ENCODE measurements around the gene LPAR2. TPM values are rescaled to one million over a fixed set of nuclear protein-coding genes. Genes with fewer than 3 reads are reported as not detected.

The LPAR2 gene
- total and polyA plus RNA-seq, 2 donors (not counting 3 experiments of a cell fraction or from before 2014, with no cell fraction given): 4.7 to 5.0 TPM

DNA sequence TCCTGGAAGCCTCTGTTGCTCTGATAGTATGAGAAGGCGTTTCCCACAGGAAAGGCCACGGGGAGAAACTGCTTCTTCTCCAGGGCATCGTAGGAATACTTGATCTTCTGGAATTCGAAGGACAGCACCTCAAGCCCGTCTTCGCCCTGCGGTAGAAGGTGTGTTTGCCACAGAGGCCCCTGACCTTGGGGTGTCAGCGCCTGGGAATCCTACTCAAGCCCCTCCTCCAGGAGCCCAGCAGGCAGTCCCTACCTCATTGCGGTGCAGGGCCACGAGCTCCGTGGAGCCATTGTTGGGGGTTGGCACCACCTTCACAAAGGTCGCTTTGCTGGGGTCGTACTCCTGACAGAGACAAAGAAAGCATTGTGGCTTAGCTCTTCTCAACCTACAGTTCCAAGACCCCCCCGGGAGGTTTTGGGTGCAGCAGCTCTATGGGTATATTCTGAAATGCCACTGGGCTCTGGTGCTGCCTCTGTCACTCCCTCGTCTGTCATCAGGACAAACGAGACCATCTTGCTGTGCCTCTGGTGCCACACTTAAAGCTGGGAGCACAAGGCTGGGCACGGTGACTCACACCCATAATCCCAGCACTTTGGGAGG, 31.7 kb upstream of the LPAR2 start:
- Histone ChIP-seq H2AFZ (ENCODE audit: low read depth, low read length) (no peak overlapping the region), H3K9ac (replicated peaks; ENCODE audit: extremely low read depth, insufficient read depth, low read length) (no peak overlapping the region), H3K79me2 (ENCODE audit: control insufficient read depth, insufficient read depth, low read length) (peaks cover 22% of the 10 kb centered on the region), H3K36me3 (ENCODE audit: control insufficient read depth in 2 of 2, extremely low read depth in 1 of 2, insufficient read depth in 2 of 2, low read length in 2 of 2) (peaks cover 14 to 40% of the 10 kb centered on the region in 2 experiments), H4K20me1 (replicated peaks; ENCODE audit: control insufficient read depth, extremely low read depth, insufficient read depth, low read length) (no peaks in the 10 kb centered on the region), H3K9me3 (replicated peaks; ENCODE audit: control insufficient read depth, insufficient read depth, low read length) (no peaks in the 10 kb centered on the region), H3K4me3 (replicated peaks in 1 of 3; ENCODE audit: insufficient read depth in 1 of 3, low read depth in 1 of 3, low read length in 3 of 3) (no peak overlapping the region), H3K9me1 (replicated peaks; ENCODE audit: control insufficient read depth, extremely low read depth, insufficient read depth, low read length) (no peaks in the 10 kb centered on the region), H3K27me3 (ENCODE audit: control insufficient read depth in 2 of 2, insufficient read depth in 2 of 2, low read length in 2 of 2) (no peaks in the 10 kb centered on the region), H3K4me2 (ENCODE audit: insufficient read depth, low read length) (no peak overlapping the region), H3K27ac (ENCODE audit: insufficient read depth, low read depth, low read length) (no peak overlapping the region), H3K4me1 (ENCODE audit: control insufficient read depth, extremely low read depth, insufficient read depth, low read length) (peaks cover 3% of the 10 kb centered on the region)
- CTCF ChIA-PET: no interaction called here
- dilution Hi-C loops (cut with MboI; ENCODE audit: extremely low pct_ligation_motif_present, low sequenced_read_pairs) (no loop called here), intact Hi-C loops (cut with micrococcal nuclease) (loop anchor here (10.0 kb wide), 1 partner anchor 245 kb away; the partner anchor contains the start of gene ZNF93)
- no peak for DNase-seq (ENCODE audit: low read depth, low spot score)
- POLR2A ChIA-PET: no interaction called here
- no TSS peak for BruUV-seq (replicated peaks)
- no peak for FAIRE-seq
- TF ChIP-seq CTCF (IDR thresholded peaks at IDR 0.05; ENCODE audit: extremely low read depth in 1 of 2, insufficient read depth in 1 of 2, low read depth in 1 of 2, low read length in 2 of 2) (no peak), POLR2AphosphoS5 (IDR thresholded peaks at IDR 0.05; ENCODE audit: insufficient read depth, low read depth, low read length) (no peak), MYC (IDR thresholded peaks at IDR 0.05; ENCODE audit: low read depth, low read length) (no peak), GATA2 (IDR thresholded peaks at IDR 0.05; ENCODE audit: insufficient read depth, insufficient read length, low read depth, low read length) (no peak), EZH2 (IDR thresholded peaks at IDR 0.05; ENCODE audit: borderline replicate concordance, low read depth, low read length, severe bottlenecking) (no peak), MAX (IDR thresholded peaks at IDR 0.05; ENCODE audit: insufficient read depth, insufficient read length) (no peak), FOS (IDR thresholded peaks at IDR 0.05; ENCODE audit: borderline replicate concordance, insufficient read depth, low read length) (no peak), JUN (IDR thresholded peaks at IDR 0.05; ENCODE audit: borderline replicate concordance, insufficient read depth, insufficient read length, low read depth) (no peak), POLR2A (IDR thresholded peaks at IDR 0.05; ENCODE audit: low read depth, low read length) (no peak)

Data from endothelial cell of umbilical vein (primary cell).